GM12874 (cell line): ENCODE results near the gene RIPOR3.

Experiments used
- TF ChIP-seq, protein P1 (sequence below): IDR thresholded peaks from 2 replicates; pipeline ENCODE4 v1.5.1; 2011; ENCODE audit warnings: low read depth, mild to moderate bottlenecking, control low read depth, low read length, moderate library complexity; ENCODE audit not compliant: insufficient read depth

RIPOR3 gene

GRCh38 chr20:50692552-50692933, 1.2 kb upstream of the RIPOR3 start:
- TF ChIP-seq, protein P1, sequence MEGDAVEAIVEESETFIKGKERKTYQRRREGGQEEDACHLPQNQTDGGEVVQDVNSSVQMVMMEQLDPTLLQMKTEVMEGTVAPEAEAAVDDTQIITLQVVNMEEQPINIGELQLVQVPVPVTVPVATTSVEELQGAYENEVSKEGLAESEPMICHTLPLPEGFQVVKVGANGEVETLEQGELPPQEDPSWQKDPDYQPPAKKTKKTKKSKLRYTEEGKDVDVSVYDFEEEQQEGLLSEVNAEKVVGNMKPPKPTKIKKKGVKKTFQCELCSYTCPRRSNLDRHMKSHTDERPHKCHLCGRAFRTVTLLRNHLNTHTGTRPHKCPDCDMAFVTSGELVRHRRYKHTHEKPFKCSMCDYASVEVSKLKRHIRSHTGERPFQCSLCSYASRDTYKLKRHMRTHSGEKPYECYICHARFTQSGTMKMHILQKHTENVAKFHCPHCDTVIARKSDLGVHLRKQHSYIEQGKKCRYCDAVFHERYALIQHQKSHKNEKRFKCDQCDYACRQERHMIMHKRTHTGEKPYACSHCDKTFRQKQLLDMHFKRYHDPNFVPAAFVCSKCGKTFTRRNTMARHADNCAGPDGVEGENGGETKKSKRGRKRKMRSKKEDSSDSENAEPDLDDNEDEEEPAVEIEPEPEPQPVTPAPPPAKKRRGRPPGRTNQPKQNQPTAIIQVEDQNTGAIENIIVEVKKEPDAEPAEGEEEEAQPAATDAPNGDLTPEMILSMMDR = no peak

- TF ChIP-seq, protein P1 = no peak
These were observed 520 bp upstream of the RIPOR3 start for GRCh38 chr20:50691573-50692551.

GRCh38 chr20:50689864-50690649, 1.3 kb downstream of the RIPOR3 start:
- TF ChIP-seq, protein P1 = no peak

DNA sequence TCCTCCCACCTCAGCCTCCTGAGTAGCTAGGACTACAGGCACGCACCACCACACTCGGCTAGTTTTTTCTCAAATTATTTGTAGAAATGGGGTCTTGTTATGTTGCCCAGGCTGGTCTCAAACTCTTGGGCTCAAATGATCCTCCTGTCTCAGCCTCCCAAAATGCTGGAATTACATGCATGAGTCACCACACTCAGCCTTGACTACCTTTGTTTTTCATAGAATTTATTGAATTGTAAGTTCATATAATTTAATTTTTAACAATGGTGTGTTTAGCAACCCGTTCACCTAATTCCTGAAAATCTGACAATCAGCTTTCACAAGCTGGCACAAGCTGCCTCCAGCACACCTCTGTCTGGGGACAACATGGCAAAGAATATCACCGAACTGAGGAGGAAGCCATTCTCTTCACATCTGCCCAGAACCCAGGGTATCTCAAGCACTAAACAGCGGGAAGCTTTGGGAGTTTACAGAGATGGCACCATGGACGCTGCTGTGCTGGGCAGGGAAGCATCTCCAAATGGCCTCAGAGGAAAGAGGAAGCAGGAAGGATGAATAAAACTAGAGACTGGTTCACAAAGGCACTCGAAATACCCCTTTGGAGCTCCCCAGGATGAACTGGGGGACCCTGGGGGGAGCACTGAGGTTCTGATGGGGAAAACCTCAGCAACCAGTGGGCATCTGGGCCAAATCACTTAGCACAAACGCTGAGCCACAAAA, 2.9 kb downstream of the RIPOR3 start:
- TF ChIP-seq, protein P1 = no peak

GRCh38 chr20:50686821-50687220, 4.5 kb downstream of the RIPOR3 start:
- TF ChIP-seq, protein P1 = no peak

- TF ChIP-seq, protein P1 = no peak
These were observed 7.8 kb downstream of the RIPOR3 start for GRCh38 chr20:50683570-50683969.

DNA sequence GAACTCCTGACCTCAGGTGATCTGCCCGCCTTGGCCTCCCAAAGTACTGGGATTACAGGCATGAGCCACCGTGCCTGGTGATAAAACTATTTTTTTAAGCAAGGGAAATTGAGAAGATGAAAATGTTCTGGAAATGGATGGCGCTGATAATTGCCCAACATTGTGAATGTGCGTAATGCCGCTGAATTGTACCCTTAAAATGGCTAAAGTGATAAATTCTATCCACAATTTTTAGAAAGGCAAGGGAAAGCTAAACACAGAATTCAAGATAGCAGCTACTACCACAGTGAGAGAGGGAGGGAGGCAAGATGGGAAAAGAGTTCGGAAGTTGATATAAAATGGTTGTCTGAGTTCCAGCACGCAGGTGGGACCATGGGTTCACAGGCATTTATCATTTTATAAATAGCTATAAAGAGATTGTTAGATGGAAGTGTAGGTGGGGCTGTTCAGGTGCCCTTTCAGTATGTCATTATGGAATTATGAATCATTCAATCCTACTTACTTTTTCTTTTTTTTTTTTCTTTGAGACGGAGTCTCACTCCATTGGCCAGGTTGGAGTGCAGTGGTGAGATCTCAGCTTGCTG, 8.3 kb downstream of the RIPOR3 start:
- TF ChIP-seq, protein P1 = no peak
